NK-92 (cell line): ENCODE measurements around the gene SEMA7A.
"Not testable (repeated sequence)": the region's sequence is repeated elsewhere in the genome, so short reads cannot be mapped to it uniquely, and the experiment has no call there.

Experiments
- DNase-seq: peaks from one replicate; lab custom pipeline; 2025; ENCODE audit not compliant: unreplicated experiment; lab: John Stamatoyannopoulos, UW

Gene SEMA7A

GRCh38 chr15:74376825-74377581 is 56.8 kb downstream of the SEMA7A start:
- DNase-seq, result no peak

- DNase-seq, result no peak
Observed at GRCh38 chr15:74376226-74376625, 57.5 kb downstream of the SEMA7A start.

- DNase-seq, result peak; percentile 28
Observed at GRCh38 chr15:74375303-74375693, 58.5 kb downstream of the SEMA7A start.

- no peak for DNase-seq
Observed at GRCh38 chr15:74374648-74375302, 59.0 kb downstream of the SEMA7A start.

DNA sequence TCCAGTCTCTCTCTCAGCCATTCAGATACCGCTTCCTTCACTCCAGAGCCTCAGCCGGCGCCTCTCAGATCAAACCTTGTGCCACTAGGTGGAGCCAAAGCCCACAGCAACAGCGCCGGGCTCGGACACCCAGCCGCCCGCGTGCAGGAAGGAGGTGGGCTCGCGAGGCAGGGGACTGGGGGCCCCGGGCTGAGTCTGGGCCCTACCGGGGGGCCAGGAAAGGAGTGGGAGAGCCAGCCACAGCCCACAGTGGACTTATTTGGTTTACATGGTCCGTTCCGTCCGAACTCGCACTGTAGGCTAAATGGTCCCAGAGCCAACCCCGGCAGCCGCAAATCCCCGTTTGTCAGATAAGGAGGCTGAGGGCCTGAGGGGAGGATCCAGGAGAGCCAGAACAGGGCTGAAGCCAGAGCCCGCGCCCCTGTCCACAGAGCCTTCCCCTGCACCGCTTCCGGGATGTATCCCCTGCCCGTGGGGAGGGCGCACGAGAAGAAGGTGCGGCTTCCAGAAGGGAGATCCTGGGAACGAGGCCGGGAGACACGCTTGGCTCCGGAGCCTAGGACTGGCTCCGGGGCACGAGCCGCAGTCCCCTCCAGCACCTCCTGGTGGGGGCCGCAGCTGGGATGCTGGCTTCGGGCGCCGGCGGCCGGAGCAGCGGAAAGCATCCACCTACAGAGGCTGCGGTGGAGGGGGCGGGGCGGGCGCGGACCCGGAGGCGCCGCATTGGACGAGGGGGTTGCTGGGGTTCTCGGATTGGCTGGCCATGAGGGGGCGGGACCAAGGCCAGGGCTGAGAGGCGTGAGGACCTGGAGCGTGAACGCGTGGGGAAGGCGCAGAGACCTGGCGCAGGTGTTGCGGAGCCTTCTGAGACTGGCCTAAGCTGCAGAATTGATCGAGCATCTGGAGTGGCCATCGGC is 59.8 kb downstream of the SEMA7A start:
- DNase-seq, result peak; percentile 39

GRCh38 chr15:74373056-74373650 is 60.6 kb downstream of the SEMA7A start:
- DNase-seq, result no peak

DNA sequence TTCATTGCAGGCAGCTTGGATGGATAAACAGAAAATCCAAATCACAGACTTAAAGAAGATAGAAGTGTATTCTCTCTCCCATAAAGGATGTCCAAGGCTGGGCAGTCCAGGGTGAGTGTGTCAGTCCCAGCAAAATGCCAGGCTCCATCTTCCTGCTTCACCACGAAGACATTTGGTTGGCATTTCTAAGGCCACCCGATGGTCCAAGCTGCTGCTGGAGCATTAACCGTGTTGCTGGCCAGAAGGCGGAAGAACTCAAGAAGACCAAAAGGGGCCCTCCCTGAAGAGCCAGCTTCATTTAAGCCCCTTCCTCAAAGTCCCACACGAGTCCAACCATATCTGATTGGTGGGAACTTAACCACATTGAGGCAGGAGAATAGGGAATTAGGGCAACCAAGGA is 63.3 kb downstream of the SEMA7A start:
- no peak for DNase-seq

DNA sequence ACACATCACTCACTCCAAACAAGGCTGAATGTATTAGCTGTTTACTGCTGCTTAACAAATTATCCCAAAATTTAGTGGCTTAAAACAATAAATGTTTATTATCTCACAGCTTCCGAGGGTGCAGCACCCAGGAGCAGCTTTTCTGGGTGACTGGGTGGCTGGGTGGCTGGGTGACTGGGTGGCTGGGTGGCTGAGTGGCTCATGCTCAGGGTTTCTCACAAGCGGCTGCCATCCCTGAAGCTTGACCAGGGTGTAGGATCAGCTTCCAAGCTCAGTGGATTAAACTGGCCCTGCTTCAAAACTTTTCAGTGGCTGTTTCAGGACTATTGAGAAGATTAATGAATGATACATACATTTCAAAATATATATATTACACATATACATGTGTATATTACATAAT is 64.0 kb downstream of the SEMA7A start:
- no peak for DNase-seq

GRCh38 chr15:74369084-74369745 is 64.5 kb downstream of the SEMA7A start:
- no peak for DNase-seq

DNA sequence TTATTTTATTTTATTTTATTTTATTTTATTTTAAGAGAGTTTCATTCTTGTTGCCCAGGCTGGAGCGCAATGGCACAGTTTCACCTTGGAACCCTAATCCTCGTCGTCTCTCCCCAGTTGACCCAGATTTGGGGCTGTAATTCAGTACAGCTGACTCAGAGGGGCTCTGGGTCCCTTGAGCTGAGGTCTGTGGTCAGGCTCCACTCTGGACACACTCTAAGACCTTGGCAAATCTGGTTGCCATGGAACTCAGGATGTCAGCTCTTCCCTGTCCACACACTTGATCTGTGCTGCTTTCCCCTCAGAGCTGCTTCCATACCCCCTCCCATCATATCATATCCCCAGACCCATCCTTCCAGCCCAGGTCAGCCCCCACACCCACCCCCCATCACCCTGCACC is 65.6 kb downstream of the SEMA7A start:
- DNase-seq, result no peak

DNA sequence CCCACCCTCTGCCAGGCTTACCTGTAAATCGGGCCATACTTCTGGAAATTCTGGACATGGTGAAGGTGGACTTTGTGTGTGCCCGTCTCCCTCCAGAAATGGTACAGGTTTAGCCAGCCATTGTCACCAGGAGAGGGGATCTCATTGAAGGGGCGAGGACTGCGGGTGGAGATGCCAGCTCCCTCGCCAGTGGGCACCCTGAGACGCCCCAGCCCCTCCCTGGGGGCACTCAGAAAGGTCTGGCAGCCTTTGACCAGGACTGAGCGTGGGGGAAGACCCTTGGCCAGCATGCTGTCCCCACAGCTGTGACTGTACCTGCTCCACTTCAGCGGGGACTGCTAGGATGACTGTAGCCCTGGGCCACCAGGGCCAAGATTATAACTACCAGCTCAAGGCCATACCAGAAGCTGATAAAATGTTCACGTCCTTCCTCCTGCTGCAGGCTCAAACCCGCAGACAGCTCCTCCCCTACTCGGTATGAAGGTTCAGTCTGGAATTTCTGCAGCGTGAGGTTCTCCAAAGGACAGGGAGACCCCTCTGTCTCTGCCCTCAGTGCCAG is 66.4 kb downstream of the SEMA7A start, which contains the start of gene CYP11A1:
CYP11A1 (minus strand) TSS at position 351 of the 559 bp plus-strand sequence; CDS start at position 290, 61 bp downstream.
- no peak for DNase-seq

DNA sequence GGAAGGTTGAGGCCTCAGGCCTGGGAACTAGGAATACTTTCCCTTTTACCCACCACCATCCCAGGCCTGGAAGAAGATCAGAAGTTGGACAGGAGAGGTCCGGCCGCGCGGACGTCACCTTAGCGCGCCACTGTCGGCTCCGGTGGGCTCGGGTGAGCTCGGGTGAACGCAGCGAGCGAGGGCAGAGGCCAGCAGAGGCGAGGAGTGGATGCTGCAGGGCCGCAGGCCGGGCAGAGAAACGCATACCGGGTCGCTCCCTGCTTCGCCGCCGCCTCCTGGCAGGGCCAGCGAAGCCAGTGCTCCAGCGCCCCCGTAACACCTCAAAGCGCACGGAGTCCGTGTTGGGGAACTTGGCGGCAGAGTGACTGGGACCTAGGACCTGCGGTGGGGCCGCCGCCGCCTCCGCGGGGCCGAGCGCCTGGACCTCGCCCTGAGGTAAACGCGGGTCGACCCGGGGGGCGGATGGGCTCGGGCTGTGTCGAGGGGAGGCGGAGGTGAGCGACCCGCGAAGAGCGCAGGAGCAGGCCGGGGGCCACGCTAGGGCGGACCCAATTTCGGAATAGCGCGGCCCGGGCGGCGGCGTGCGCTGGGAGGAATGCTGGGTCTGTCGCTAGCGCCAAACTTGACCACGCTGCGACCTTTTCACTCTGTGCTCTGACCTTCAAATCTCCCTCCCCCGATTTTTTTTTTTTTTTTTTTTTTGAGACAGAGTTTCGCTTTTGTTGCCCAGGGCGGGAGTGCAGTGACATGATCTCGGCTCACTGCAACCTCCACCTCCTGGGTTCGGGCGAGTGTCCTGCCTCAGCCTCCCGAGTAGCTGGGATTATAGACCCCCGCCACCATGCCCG is 67.9 kb downstream of the SEMA7A start:
- DNase-seq, result no peak

DNA sequence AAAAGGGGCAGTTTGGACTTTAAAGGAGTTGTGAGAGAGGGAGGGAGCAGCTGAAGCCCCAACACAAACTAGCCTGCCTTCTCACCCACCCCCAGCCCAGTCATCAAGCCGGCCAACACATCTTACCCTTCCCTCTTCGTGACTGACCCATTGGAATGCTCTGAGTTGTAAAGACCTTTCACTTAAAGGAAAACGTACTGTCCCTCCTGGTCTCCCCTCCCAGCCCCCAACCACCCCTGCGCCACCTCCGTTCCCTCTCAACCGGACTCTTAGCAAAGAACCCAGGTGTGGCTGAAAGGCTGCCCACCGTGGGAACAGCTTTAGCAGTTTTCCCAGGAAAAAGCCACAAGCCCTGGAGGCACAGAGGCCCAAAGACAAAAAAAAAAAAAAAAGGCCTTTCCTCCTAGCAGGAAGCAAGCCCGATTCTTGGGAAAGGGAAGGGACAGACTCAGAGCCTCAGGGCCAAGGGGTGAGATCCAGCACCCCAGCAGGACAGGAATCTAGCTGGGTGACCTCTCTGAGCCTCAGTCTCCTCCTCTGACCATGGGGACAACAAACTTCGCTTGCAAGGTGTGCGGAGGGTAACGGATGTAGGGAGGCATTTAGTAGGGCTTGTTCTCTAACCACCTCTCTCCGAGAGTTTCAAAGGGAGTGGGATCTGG is 68.7 kb downstream of the SEMA7A start:
- no peak for DNase-seq

- DNase-seq, result no peak
Observed at GRCh38 chr15:74362482-74362881, 71.3 kb downstream of the SEMA7A start.

- DNase-seq, result not testable (repeated sequence)
Observed at GRCh38 chr15:74360855-74361254, 72.9 kb downstream of the SEMA7A start.

- DNase-seq, result not testable (repeated sequence)
Observed at GRCh38 chr15:74359376-74359775, 74.4 kb downstream of the SEMA7A start.
